Stimulated activated naive B cell treated with anti-CD40 and anti-IgM and Interleukin-4, amounts not matched to agents 10 μg/mL and 1 μg/mL and 100 μg/mL, for 72 hours (primary cell): ENCODE results near the gene AUH.

Experiments
- ATAC-seq, 2 donors: fragments of 150-1000 bp; cut with Tn5 transposase; replicated peaks; 2 replicates each; pipeline ENCODE4 v1.10.0; 2021; ENCODE audit warnings: moderate library complexity in 1 of 2
- DNase-seq: peaks from one replicate; pipeline ENCODE4 v3.0.0; 2021
- H3K27ac Mint-ChIP-seq: one replicate; pipeline ENCODE4 v1.8.0; 2022; ENCODE audit warnings: mild to moderate bottlenecking, mixed read lengths
- H3K27me3 Mint-ChIP-seq, 2 donors: one replicate each; pipeline ENCODE4 v1.8.0; 2022; ENCODE audit warnings: mixed read lengths in 2 of 2
- H3K36me3 Mint-ChIP-seq, 2 donors: one replicate each; pipeline ENCODE4 v1.8.0; 2022; ENCODE audit warnings: mixed read lengths in 2 of 2, mild to moderate bottlenecking in 1 of 2
- H3K4me1 Mint-ChIP-seq, 2 donors: one replicate each; pipeline ENCODE4 v1.8.0; 2022; ENCODE audit warnings: mixed read lengths in 2 of 2, mild to moderate bottlenecking in 1 of 2
- H3K4me3 Mint-ChIP-seq, 2 donors: one replicate each; pipeline ENCODE4 v1.8.0; 2022; ENCODE audit warnings: mild to moderate bottlenecking in 2 of 2, mixed read lengths in 2 of 2, moderate library complexity in 1 of 2
- H3K9me3 Mint-ChIP-seq, 2 donors: one replicate each; pipeline ENCODE4 v1.8.0; 2022; ENCODE audit warnings: mixed read lengths in 2 of 2, mild to moderate bottlenecking in 1 of 2

Gene AUH

GRCh38 chr9:91258451-91258850, 103.3 kb downstream of the AUH start:
- DNase-seq (no peak), ATAC-seq (peak in 1 of 2 donors; percentile 41)
- peak overlapping the region; percentile 51 for H3K27ac Mint-ChIP-seq
- no peak overlapping the region for H3K4me3 Mint-ChIP-seq
- H3K4me1 Mint-ChIP-seq = peaks cover 28 to 59% of the 10 kb centered on the region in 2 donors
- H3K27me3 Mint-ChIP-seq = no peaks in the 10 kb centered on the region
- H3K9me3 Mint-ChIP-seq = no peaks in the 10 kb centered on the region
- H3K36me3 Mint-ChIP-seq = peaks cover 43 to 62% of the 10 kb centered on the region in 2 donors

- DNase-seq (no peak), ATAC-seq (no peak)
- H3K27me3 Mint-ChIP-seq = no peaks in the 10 kb centered on the region
- H3K27ac Mint-ChIP-seq = peak overlapping the region; percentile 59
- peaks cover 20 to 42% of the 10 kb centered on the region in 2 donors for H3K4me1 Mint-ChIP-seq
- H3K9me3 Mint-ChIP-seq = no peaks in the 10 kb centered on the region
- no peak overlapping the region for H3K4me3 Mint-ChIP-seq
- H3K36me3 Mint-ChIP-seq = peaks cover 47 to 56% of the 10 kb centered on the region in 2 donors
These were observed 105.5 kb downstream of the AUH start for GRCh38 chr9:91256235-91256634.

GRCh38 chr9:91255327-91255726, 106.4 kb downstream of the AUH start:
- Mint-ChIP-seq H3K9me3 (no peaks in the 10 kb centered on the region), H3K4me3 (no peak overlapping the region), H3K27me3 (no peaks in the 10 kb centered on the region), H3K4me1 (peaks cover 20 to 38% of the 10 kb centered on the region in 2 donors), H3K36me3 (peaks cover 40 to 56% of the 10 kb centered on the region in 2 donors), H3K27ac (no peak overlapping the region)
- DNase-seq (no peak), ATAC-seq (no peak)

GRCh38 chr9:91253488-91253887, 108.2 kb downstream of the AUH start:
- H3K36me3 Mint-ChIP-seq = peaks cover 39 to 54% of the 10 kb centered on the region in 2 donors
- H3K27ac Mint-ChIP-seq = no peak overlapping the region
- no peak overlapping the region for H3K4me3 Mint-ChIP-seq
- H3K4me1 Mint-ChIP-seq = peaks cover 15 to 31% of the 10 kb centered on the region in 2 donors
- H3K27me3 Mint-ChIP-seq = no peaks in the 10 kb centered on the region
- no peaks in the 10 kb centered on the region for H3K9me3 Mint-ChIP-seq
- ATAC-seq (no peak), DNase-seq (no peak)

- peaks cover 21 to 37% of the 10 kb centered on the region in 2 donors for H3K4me1 Mint-ChIP-seq
- H3K4me3 Mint-ChIP-seq = no peak overlapping the region
- peaks cover 48 to 57% of the 10 kb centered on the region in 2 donors for H3K36me3 Mint-ChIP-seq
- no peaks in the 10 kb centered on the region for H3K27me3 Mint-ChIP-seq
- H3K27ac Mint-ChIP-seq = no peak overlapping the region
- H3K9me3 Mint-ChIP-seq = no peaks in the 10 kb centered on the region
- ATAC-seq (no peak), DNase-seq (no peak)
These were observed 113.0 kb downstream of the AUH start for GRCh38 chr9:91248707-91249106.

- Mint-ChIP-seq H3K27ac (peak overlapping the region; percentile 40), H3K27me3 (no peaks in the 10 kb centered on the region), H3K4me3 (no peak overlapping the region), H3K9me3 (no peaks in the 10 kb centered on the region), H3K36me3 (peaks cover 52 to 63% of the 10 kb centered on the region in 2 donors), H3K4me1 (peaks cover 21 to 45% of the 10 kb centered on the region in 2 donors)
- DNase-seq (no peak), ATAC-seq (no peak)
These were observed 114.4 kb downstream of the AUH start for GRCh38 chr9:91247278-91247677.

- no peaks in the 10 kb centered on the region for H3K9me3 Mint-ChIP-seq
- peak overlapping the region; percentile 40 for H3K27ac Mint-ChIP-seq
- peaks cover 52 to 64% of the 10 kb centered on the region in 2 donors for H3K36me3 Mint-ChIP-seq
- no peak overlapping the region for H3K4me3 Mint-ChIP-seq
- no peak for ATAC-seq
- peaks cover 22 to 49% of the 10 kb centered on the region in 2 donors for H3K4me1 Mint-ChIP-seq
- DNase-seq = no peak
- no peaks in the 10 kb centered on the region for H3K27me3 Mint-ChIP-seq
These were observed 114.9 kb downstream of the AUH start for GRCh38 chr9:91246846-91247245.

GRCh38 chr9:91245431-91246313, 116.0 kb downstream of the AUH start:
- H3K27me3 Mint-ChIP-seq = no peaks in the 10 kb centered on the region
- no peaks in the 10 kb centered on the region for H3K9me3 Mint-ChIP-seq
- no peak overlapping the region for H3K4me3 Mint-ChIP-seq
- ATAC-seq (peak; percentile 48 to 75), DNase-seq (no peak)
- peak overlapping the region; percentile 56 for H3K27ac Mint-ChIP-seq
- H3K36me3 Mint-ChIP-seq = peaks cover 55 to 63% of the 10 kb centered on the region in 2 donors
- peaks cover 24 to 50% of the 10 kb centered on the region in 2 donors for H3K4me1 Mint-ChIP-seq

- no peaks in the 10 kb centered on the region for H3K9me3 Mint-ChIP-seq
- peaks cover 61 to 65% of the 10 kb centered on the region in 2 donors for H3K36me3 Mint-ChIP-seq
- DNase-seq (no peak), ATAC-seq (no peak)
- peak overlapping the region; percentile 6 for H3K27ac Mint-ChIP-seq
- no peak overlapping the region for H3K4me3 Mint-ChIP-seq
- no peaks in the 10 kb centered on the region for H3K27me3 Mint-ChIP-seq
- peaks cover 30 to 62% of the 10 kb centered on the region in 2 donors for H3K4me1 Mint-ChIP-seq
These were observed 118.7 kb downstream of the AUH start for GRCh38 chr9:91243029-91243428.

- ATAC-seq (no peak), DNase-seq (no peak)
- Mint-ChIP-seq H3K27me3 (no peaks in the 10 kb centered on the region), H3K4me3 (no peak overlapping the region), H3K9me3 (no peaks in the 10 kb centered on the region), H3K36me3 (peaks cover 55 to 64% of the 10 kb centered on the region in 2 donors), H3K4me1 (peaks cover 24 to 54% of the 10 kb centered on the region in 2 donors), H3K27ac (no peak overlapping the region)
These were observed 119.8 kb downstream of the AUH start for GRCh38 chr9:91241909-91242308.

- Mint-ChIP-seq H3K4me1 (peaks cover 22 to 43% of the 10 kb centered on the region in 2 donors), H3K4me3 (no peak overlapping the region), H3K9me3 (no peaks in the 10 kb centered on the region), H3K27ac (no peak overlapping the region), H3K36me3 (peaks cover 55 to 68% of the 10 kb centered on the region in 2 donors), H3K27me3 (no peaks in the 10 kb centered on the region)
- DNase-seq = no peak
- ATAC-seq = peak in 1 of 2 donors; percentile 50
These were observed 121.0 kb downstream of the AUH start for GRCh38 chr9:91240596-91241165.

- Mint-ChIP-seq H3K4me1 (peaks cover 20 to 39% of the 10 kb centered on the region in 2 donors), H3K36me3 (peaks cover 55 to 68% of the 10 kb centered on the region in 2 donors), H3K27me3 (no peaks in the 10 kb centered on the region), H3K9me3 (no peaks in the 10 kb centered on the region), H3K27ac (no peak overlapping the region), H3K4me3 (no peak overlapping the region)
- DNase-seq (no peak), ATAC-seq (no peak)
These were observed 122.2 kb downstream of the AUH start for GRCh38 chr9:91239367-91240111.

GRCh38 chr9:91234523-91234922, 127.2 kb downstream of the AUH start:
- ATAC-seq (no peak), DNase-seq (no peak)
- peaks cover 23 to 31% of the 10 kb centered on the region in 2 donors for H3K4me1 Mint-ChIP-seq
- no peaks in the 10 kb centered on the region for H3K9me3 Mint-ChIP-seq
- no peaks in the 10 kb centered on the region for H3K27me3 Mint-ChIP-seq
- peaks cover 49 to 60% of the 10 kb centered on the region in 2 donors for H3K36me3 Mint-ChIP-seq
- no peak overlapping the region for H3K4me3 Mint-ChIP-seq
- no peak overlapping the region for H3K27ac Mint-ChIP-seq

- no peaks in the 10 kb centered on the region for H3K27me3 Mint-ChIP-seq
- peaks cover 23 to 25% of the 10 kb centered on the region in 2 donors for H3K4me1 Mint-ChIP-seq
- no peak overlapping the region for H3K4me3 Mint-ChIP-seq
- peaks cover 35 to 45% of the 10 kb centered on the region in 2 donors for H3K36me3 Mint-ChIP-seq
- no peak for ATAC-seq
- H3K27ac Mint-ChIP-seq = no peak overlapping the region
- no peaks in the 10 kb centered on the region for H3K9me3 Mint-ChIP-seq
- DNase-seq = no peak
These were observed 130.1 kb downstream of the AUH start for GRCh38 chr9:91231619-91232018.
